Stomach (tissue), 4 donors: ENCODE measurements around the gene DTD1.

Source experiments
- EP300 ChIP-seq: sonication (generic); formaldehyde crosslinking; IDR thresholded peaks from one replicate; pipeline ENCODE4 v1.6.1; 2017; ENCODE audit warnings: antibody characterized with exemption
- POLR2A ChIP-seq, 4 donors: fragments of 450-650 bp; IDR thresholded peaks; one replicate each; pipeline ENCODE4 v1.6.1; 2016; ENCODE audit warnings: antibody characterized with exemption in 4 of 4, control low read depth in 2 of 4, mild to moderate bottlenecking in 1 of 4, moderate library complexity in 1 of 4
- POLR2AphosphoS5 ChIP-seq, 3 donors: sonication (generic); formaldehyde crosslinking; IDR thresholded peaks; one replicate each; pipeline ENCODE4 v1.6.1; 2016; ENCODE audit warnings: antibody characterized with exemption in 3 of 3
- TF ChIP-seq, protein P1 (sequence below), 7 experiments: fragments of 450-650 bp in 4 of 7; fragments of 200-600 bp in 3 of 7; sonication (generic) in 3 of 7; IDR thresholded peaks; one replicate each; pipeline ENCODE4 v1.5.1; 2016 to 2019; ENCODE audit warnings: antibody characterized with exemption in 7 of 7, control low read depth in 2 of 7, mild to moderate bottlenecking in 1 of 7

DNA sequence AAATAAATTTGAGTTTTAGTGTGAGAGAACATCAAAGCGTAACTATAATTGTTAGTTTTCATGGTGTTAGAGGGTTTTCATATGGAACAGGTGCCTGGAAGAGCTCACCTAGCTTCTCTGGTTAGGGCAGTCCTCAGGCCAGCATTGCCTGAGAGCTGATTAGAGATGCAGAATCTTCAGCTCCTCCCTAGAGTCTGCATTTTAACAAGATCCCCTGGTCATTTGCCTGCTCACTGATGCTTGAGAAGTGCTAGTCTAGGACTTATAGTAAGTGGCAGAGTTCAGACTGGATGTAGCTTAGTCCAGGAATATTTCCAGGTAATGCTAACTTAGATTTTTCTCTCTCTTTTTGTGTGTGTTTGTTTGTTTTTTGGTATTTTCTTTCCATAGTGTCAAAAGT is 42.3 kb upstream of the DTD1 start:
- TF ChIP-seq, protein P1, sequence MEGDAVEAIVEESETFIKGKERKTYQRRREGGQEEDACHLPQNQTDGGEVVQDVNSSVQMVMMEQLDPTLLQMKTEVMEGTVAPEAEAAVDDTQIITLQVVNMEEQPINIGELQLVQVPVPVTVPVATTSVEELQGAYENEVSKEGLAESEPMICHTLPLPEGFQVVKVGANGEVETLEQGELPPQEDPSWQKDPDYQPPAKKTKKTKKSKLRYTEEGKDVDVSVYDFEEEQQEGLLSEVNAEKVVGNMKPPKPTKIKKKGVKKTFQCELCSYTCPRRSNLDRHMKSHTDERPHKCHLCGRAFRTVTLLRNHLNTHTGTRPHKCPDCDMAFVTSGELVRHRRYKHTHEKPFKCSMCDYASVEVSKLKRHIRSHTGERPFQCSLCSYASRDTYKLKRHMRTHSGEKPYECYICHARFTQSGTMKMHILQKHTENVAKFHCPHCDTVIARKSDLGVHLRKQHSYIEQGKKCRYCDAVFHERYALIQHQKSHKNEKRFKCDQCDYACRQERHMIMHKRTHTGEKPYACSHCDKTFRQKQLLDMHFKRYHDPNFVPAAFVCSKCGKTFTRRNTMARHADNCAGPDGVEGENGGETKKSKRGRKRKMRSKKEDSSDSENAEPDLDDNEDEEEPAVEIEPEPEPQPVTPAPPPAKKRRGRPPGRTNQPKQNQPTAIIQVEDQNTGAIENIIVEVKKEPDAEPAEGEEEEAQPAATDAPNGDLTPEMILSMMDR (IDR thresholded peaks at IDR 0.05): no peak
- TF ChIP-seq POLR2AphosphoS5 (IDR thresholded peaks at IDR 0.05): no peak
- TF ChIP-seq POLR2A (IDR thresholded peaks at IDR 0.05): no peak
- no peak for TF ChIP-seq EP300
